ENCODE data around the gene GET3.
"Not testable (repeated sequence)": the region's sequence is repeated elsewhere in the genome, so short reads cannot be mapped to it uniquely, and the experiment has no call there.

The GET3 gene

DNA sequence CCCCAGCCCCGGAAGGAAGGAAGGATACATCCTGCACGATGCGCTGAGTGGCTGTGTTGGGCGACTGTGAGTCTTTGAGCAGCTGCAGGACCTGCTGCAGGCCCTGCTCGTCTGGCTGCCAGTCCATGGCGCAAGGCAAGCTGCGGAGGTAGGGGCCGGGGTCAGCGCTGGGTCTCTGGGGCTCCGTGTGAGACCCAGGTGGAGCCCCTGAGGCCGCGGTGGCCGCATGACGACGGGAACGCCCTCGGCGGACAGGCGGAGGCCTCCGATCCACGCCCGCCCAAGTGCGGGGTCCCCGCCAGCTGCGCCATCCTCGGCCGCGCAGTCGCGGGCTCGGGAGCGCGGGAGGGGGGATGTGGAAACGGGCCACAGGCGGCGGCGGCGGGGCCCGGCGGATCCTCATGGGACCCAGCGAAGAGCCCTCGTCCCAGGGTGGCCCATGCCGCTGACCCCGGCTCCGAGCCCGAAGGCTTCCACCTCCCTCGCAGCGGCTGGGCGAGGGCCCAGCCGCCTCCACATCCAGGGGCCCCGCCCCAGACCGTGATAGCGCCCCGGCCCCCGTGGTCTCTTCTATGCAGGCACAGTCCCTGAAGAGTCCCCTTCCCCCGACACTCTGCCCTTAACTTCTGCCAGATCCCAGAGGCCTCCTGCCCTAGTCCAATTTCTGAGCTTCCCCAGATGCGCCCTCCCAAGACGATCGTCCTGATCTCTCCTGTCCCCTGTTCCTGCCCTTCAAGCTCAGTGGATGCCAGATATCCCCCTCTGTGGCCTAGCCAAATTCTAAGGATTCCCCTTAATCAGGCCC is 16.2 kb upstream of the GET3 start:
- DNase-seq (ENCODE audit: insufficient read length) = no peak
- TF ChIP-seq POLR2A (IDR thresholded peaks at IDR 0.05; ENCODE audit: low read depth, low read length) = no peak
- no peak for TF ChIP-seq POLR2AphosphoS5 (IDR thresholded peaks at IDR 0.05; ENCODE audit: low read depth, low read length)
- no peak for TF ChIP-seq TAF1 (IDR thresholded peaks at IDR 0.05; ENCODE audit: borderline replicate concordance, low read depth, low read length)
- no peak for FAIRE-seq

DNA sequence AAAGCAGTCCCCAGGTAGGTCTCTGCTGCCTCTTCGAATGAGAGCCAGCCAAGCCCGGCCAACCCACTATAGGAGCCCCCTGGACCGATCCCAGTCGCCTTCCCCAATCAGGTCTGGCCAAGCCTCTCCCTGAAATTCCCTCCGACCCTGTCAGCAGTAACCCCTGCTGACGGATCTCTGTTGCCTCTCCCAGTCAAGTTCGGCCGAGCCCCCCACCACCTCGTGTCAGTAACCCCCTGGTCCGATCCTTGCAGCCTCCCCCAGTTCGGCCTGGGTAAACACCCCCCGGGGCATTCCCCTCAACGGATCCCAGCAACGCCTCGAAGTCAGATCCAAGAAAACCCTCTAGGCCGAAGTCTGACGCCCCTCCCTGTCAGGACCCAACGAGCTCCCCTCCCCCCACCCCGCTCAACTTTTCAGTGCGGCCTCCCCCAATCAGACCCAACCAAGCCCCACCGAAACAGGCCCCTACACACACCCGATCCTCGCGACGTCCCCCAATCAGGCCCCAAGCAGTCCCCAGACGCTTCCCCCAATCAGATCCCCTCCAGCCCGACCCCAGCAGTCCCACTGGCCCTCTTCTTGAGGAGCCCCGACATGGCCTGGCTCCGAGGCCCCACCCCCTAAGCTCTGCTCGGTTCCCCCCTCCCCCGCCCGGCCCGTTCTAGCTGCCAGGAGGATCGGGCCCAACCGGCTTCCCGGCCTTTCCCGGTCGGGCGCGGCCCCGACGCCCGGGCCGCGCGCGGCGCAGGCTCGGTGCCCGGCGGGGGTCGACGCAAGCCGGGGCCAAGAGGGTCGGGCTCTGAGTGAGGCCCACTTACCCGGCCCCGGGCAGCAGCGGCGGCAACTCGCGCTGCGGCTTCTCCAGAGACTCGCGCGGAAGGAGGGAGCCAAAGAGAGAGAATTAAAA is 15.4 kb upstream of the GET3 start:
- TF ChIP-seq TAF1 (IDR thresholded peaks at IDR 0.05; ENCODE audit: borderline replicate concordance, low read depth, low read length) (no peak), POLR2A (IDR thresholded peaks at IDR 0.05; ENCODE audit: low read depth, low read length) (0 out of 2 replicates have a peak, but pooled peaks have one; percentile 34), POLR2AphosphoS5 (IDR thresholded peaks at IDR 0.05; ENCODE audit: low read depth, low read length) (no peak; the same call in 1 of the 2 replicates)
- no peak for FAIRE-seq
- peak; percentile 76 for DNase-seq (ENCODE audit: insufficient read length)

DNA sequence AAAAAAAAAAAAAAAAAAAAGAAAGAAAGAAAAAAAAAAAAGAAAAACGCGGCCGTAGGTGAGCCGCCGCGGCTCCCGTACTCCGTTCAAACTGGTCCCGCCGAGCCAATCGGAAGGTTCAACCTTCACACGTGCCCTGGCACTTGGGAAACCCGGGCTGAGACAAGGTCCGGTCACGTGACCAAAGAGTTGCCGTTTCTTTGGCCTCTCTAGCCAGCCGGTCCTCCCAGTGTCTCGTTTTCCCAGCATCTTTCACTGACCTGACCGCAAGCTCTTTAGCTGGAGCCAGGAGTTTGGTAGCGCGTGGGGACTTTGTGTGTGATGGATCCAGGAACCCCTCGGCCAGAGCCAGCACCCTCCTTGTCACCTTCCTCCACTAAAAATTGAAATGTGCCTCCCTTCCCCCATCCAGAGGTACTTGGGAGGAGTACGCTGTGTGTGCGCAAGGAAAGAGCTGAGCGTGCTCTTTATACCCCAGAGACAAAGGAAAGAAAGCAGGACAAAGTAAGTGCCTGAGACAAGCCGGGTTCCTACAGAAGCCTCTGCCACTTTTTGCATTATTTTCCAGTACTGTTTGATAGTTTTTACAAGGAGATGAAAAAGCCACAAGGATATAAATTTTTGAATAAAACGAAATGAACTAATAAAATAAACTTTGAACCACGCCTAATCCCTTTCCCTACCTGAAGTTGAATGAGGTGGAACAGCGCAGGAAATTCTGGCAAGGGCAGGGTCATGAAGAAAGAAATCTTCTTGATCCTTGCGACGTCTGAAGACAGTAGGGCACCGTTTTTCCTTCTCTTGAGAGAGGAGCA is 14.5 kb upstream of the GET3 start:
- peak; percentile 49; the same call in 1 of the 2 replicates for TF ChIP-seq POLR2A (IDR thresholded peaks at IDR 0.05; ENCODE audit: low read depth, low read length)
- TF ChIP-seq TAF1 (IDR thresholded peaks at IDR 0.05; ENCODE audit: borderline replicate concordance, low read depth, low read length) = peak; percentile 58; the same call in 1 of the 2 replicates
- TF ChIP-seq POLR2AphosphoS5 (IDR thresholded peaks at IDR 0.05; ENCODE audit: low read depth, low read length) = peak; percentile 54
- peak; percentile 98 for DNase-seq (ENCODE audit: insufficient read length)
- peak; percentile 89 for FAIRE-seq

DNA sequence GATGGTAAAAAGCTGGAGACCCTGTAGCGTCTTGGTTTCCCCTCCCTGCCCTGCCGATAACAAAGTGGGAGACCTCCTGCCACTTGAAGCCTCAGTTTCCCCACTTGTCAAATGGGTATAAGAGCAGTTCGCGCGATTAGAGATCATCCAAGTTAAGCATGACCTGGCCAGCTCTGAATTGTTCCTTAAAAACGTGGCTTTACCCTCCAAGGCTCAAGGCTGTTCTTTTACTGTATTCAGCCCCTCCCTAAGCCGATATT is 14.0 kb upstream of the GET3 start:
- TF ChIP-seq POLR2AphosphoS5 (IDR thresholded peaks at IDR 0.05; ENCODE audit: low read depth, low read length) = no peak
- TF ChIP-seq POLR2A (IDR thresholded peaks at IDR 0.05; ENCODE audit: low read depth, low read length) = no peak
- no peak for TF ChIP-seq TAF1 (IDR thresholded peaks at IDR 0.05; ENCODE audit: borderline replicate concordance, low read depth, low read length)
- FAIRE-seq (peak; percentile 70), DNase-seq (ENCODE audit: insufficient read length) (no peak)

DNA sequence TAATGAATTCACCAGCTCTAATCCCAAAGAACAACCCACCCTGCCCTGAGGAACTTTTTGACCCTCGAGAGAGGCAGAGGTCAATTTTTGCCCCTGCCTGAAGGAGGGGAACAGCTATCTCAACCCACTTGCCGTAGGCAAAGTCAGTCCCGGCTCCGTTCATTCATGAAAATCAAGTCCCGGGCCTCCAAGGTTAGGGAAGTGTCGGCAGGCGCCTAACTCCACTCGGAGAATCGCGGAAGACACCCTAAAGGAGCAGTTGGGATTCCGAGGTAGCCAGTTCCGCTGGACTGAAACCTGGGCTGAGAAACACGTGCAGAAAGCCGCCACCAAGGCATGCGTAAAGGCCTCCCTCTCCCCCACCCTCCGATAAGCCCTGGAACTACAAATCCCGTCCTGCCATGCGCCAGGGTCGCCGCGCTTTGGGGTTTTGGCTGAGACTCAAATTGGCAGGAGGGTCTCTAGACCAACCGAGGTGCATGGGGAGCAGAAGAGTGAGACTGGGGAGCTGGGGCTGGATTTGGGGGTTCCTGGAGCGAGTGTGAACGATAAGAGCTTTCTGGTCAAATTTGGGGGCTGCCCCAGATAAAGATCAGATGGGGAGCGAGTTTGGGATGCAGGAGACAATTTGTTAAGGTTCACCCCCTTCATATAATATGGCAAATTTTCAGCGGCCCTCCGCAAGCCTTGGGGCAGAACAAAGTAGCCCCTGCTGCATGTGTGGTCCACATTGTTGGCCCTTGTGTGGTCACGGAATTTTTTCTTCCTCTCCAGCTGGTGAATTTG is 13.5 kb upstream of the GET3 start, which contains the start of gene TNPO2:
TSS of gene TNPO2 (minus strand) at position 292 of the 786 bp plus-strand sequence. CDS start 2,955 bp downstream, outside the sequence.
- FAIRE-seq (peak; percentile 90), DNase-seq (ENCODE audit: insufficient read length) (peak; percentile 77)
- TF ChIP-seq TAF1 (IDR thresholded peaks at IDR 0.05; ENCODE audit: borderline replicate concordance, low read depth, low read length) (peak; percentile 71; the same call in 1 of the 2 replicates), POLR2AphosphoS5 (IDR thresholded peaks at IDR 0.05; ENCODE audit: low read depth, low read length) (peak; percentile 83), POLR2A (IDR thresholded peaks at IDR 0.05; ENCODE audit: low read depth, low read length) (peak; percentile 80)

DNA sequence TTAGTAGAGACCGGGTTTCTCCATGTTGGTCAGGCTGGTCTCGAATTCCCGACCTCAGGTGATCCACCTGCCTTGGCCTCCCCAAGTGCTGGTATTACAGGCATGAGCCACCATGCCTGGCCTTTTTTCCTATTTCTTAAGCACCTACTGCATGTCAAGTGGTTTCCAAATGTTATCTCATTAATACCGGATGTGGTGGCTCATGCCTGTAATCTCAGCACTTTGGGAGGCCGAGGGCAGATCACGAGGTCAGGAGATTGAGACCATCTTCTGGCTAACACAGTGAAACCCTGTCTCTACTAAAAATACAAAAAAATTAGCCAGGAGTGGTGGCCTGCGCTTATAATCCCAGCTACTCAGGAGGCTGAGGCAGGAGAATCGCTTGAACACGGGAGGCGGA is 11.7 kb upstream of the GET3 start:
- not testable (repeated sequence) for FAIRE-seq; DNase-seq (ENCODE audit: insufficient read length)

DNA sequence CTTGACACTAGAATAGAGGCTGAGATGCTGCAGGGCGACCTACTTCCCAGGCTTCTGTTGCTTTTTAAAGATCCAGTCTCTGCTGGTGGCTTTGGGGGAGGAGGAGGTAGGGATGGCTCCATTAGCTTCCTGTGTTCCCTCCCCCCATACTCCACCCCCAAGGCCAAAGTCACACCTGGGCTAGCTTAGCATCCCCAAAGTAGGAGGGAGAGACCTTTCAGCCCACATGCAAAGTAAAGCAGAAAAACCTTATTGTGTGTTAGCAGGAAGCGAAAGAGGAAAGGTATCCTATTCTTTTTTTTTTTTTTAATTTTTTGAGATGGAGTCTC is 10.3 kb upstream of the GET3 start:
- no peak for FAIRE-seq
- DNase-seq (ENCODE audit: insufficient read length) = no peak
- TF ChIP-seq POLR2AphosphoS5 (IDR thresholded peaks at IDR 0.05; ENCODE audit: low read depth, low read length) (no peak), TAF1 (IDR thresholded peaks at IDR 0.05; ENCODE audit: borderline replicate concordance, low read depth, low read length) (no peak), POLR2A (IDR thresholded peaks at IDR 0.05; ENCODE audit: low read depth, low read length) (no peak)

GRCh38 chr19:12727745-12728433 is 9.4 kb upstream of the GET3 start:
- FAIRE-seq (no peak), DNase-seq (ENCODE audit: insufficient read length) (no peak)
- no peak for TF ChIP-seq TAF1 (IDR thresholded peaks at IDR 0.05; ENCODE audit: borderline replicate concordance, low read depth, low read length)
- TF ChIP-seq POLR2A (IDR thresholded peaks at IDR 0.05; ENCODE audit: low read depth, low read length) = no peak
- TF ChIP-seq POLR2AphosphoS5 (IDR thresholded peaks at IDR 0.05; ENCODE audit: low read depth, low read length) = no peak

- no peak for FAIRE-seq
- DNase-seq (ENCODE audit: insufficient read length) = no peak
- TF ChIP-seq TAF1 (IDR thresholded peaks at IDR 0.05; ENCODE audit: borderline replicate concordance, low read depth, low read length) (no peak), POLR2A (IDR thresholded peaks at IDR 0.05; ENCODE audit: low read depth, low read length) (no peak), POLR2AphosphoS5 (IDR thresholded peaks at IDR 0.05; ENCODE audit: low read depth, low read length) (no peak)
These were observed 7.2 kb upstream of the GET3 start for GRCh38 chr19:12730064-12730463.

DNA sequence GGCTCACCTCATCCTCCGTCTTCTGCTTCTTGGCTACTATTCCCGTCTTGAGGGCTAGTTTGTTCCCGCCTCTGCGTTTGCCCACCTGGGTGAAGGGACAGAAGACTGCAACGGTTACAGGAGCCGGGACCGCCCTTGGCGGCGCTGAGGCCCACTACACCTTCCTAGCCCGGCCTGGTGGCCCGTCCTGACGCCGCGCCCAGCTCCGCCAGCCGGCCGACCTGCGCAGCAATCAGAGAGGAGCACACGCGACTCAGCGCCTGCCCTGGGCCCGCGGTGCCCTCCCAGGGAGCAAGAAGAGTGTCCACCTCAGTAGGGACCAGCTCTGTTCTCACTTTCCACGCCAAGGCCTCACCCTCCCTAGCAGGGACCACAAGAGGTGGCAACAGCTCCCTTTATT is 6.0 kb upstream of the GET3 start:
- TF ChIP-seq TAF1 (IDR thresholded peaks at IDR 0.05; ENCODE audit: borderline replicate concordance, low read depth, low read length) (no peak), POLR2AphosphoS5 (IDR thresholded peaks at IDR 0.05; ENCODE audit: low read depth, low read length) (0 out of 2 replicates have a peak, but pooled peaks have one; percentile 28)
- no peak for FAIRE-seq
- no peak for DNase-seq (ENCODE audit: insufficient read length)

Measured in GM12892 (cell line).